CD4-positive, alpha-beta T cell treated with Interferon gamma for 1 hour (primary cell): ENCODE measurements around the gene USP32.
"Not testable (repeated sequence)": the region's sequence is repeated elsewhere in the genome, so short reads cannot be mapped to it uniquely, and the experiment has no call there.

ENCODE experiments used
- DNase-seq: peaks from one replicate; pipeline ENCODE4 v3.0.0-alpha.2; 2020

USP32 gene

DNA sequence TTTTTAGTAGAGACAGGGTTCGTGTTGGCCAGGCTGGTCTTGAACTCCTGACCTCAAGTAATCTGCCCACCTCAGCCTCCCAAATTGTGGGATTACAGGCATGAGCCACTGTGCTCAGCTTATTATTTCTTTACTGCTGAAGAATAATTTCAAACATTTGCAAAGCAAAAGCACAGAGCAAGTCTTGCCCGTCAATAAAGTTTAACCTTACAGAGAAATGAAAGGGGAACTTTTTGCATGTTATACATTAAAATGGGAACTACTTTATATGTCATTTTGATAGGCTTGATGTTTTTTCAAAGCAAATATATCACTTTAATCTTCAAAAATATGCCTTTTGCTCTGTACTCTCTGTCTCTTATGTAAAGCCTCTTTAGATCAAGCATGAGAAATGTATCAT, 173.2 kb downstream of the USP32 start:
- DNase-seq, result not testable (repeated sequence)

GRCh38 chr17:60215895-60216294, 176.0 kb downstream of the USP32 start:
- DNase-seq, result not testable (repeated sequence)

GRCh38 chr17:60211282-60211681, 180.7 kb downstream of the USP32 start:
- DNase-seq, result not testable (repeated sequence)

- not testable (repeated sequence) for DNase-seq
Measured at GRCh38 chr17:60208302-60208701, 183.6 kb downstream of the USP32 start.

DNA sequence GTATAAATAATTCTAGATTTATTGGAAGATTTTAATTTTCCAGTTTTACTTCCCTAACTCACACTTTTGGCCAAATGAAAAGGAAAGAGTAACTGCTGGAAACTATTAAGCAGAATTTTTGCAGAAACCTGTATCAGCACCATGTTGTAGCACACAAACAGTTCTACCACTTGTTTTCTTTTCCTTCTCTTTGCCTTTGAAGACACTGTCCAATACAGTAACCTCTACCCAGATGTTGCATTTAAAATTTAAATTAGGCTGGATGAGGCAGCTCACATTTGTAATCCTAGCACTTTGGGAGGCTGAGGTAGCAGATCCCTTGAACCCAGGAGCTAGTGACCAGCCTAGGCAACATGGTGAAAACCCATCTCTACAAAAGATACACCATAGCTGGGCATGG, 186.2 kb downstream of the USP32 start:
- not testable (repeated sequence) for DNase-seq

GRCh38 chr17:60198630-60199029, 193.3 kb downstream of the USP32 start:
- not testable (repeated sequence) for DNase-seq

GRCh38 chr17:60194141-60194540, 197.8 kb downstream of the USP32 start:
- not testable (repeated sequence) for DNase-seq

DNA sequence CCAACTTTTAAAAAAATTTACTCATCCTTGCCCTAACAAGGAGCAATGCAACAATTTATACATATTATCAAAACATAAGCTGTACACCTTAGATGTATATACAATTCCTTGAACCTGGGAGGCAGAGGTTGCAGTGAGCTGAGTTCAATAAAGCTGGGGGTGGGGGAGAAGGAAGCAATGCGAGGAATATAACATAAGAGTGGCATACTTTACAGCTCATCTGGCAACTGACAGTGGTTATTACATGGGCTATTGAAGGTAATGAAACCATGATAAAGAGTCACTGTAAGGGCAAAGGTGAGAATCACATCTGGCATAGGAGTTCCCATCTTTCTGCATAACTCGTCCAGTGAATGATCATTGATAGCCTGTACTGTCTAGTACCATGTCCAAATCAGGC, 198.5 kb downstream of the USP32 start:
- no peak for DNase-seq

DNA sequence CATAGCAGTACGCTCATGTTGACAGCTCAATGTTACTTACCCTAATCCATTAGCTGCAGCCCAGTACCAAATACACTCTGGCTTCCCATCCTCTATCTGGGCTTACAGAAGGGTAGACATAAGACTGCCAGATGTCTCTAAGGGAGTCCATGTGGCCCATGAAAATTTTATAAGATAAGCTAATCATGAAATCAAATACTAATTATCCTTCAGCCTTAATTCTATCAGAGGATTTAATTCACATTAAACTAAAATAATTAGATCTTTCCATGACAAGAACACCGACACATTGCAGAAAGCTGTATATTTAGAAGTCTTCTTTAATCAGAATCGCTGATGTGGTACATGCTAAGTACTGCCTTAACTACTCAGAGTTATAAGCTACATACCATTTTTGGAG, 198.9 kb downstream of the USP32 start:
- not testable (repeated sequence) for DNase-seq

DNA sequence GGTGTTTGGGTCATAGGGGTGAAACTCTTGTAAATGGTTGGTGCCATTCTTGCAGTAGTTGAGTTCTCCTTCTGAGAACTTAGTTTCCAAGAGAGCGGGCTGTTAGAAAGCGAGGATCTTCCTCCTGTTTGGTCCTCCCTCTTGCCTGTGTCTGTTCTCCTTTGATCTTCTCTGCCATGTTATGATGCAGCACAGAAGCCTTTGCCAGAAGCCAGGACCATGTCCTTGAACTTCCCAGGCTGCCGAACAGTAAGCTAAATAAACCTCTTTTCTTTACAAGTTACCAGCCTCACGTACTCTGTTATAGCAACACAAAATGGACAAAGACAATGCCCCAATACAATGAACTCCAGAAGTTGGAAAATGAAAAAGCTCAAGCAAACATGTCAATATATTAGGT, 201.9 kb downstream of the USP32 start:
- not testable (repeated sequence) for DNase-seq

GRCh38 chr17:60188759-60189158, 203.2 kb downstream of the USP32 start:
- no peak for DNase-seq

- DNase-seq, result not testable (repeated sequence)
Measured at GRCh38 chr17:60186846-60187745, 204.8 kb downstream of the USP32 start.

- DNase-seq, result not testable (repeated sequence)
Measured at GRCh38 chr17:60186372-60186771, 205.6 kb downstream of the USP32 start.

- DNase-seq, result not testable (repeated sequence)
Measured at GRCh38 chr17:60180380-60180779, 211.6 kb downstream of the USP32 start.

GRCh38 chr17:60178180-60178579, 213.8 kb downstream of the USP32 start:
- DNase-seq, result not testable (repeated sequence)

DNA sequence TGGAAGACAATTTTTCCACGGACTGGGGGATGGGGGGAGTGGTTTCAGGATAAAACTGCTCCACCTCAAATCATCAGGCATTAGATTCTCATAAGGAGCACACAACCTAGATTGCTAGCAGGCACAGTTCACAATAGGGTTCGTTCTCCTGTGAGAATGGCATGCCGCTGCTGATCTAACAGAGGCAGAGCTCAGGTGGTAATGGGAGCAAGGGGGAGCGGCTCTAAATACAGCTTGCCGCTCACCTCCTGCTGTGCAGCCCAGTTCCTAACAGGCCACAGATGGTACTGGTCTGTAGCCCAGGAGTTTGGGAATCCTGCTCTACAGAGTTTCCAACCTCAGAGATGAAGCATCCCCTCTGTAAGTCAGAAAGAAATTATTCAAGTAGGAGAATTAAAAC, 215.2 kb downstream of the USP32 start:
- not testable (repeated sequence) for DNase-seq

DNA sequence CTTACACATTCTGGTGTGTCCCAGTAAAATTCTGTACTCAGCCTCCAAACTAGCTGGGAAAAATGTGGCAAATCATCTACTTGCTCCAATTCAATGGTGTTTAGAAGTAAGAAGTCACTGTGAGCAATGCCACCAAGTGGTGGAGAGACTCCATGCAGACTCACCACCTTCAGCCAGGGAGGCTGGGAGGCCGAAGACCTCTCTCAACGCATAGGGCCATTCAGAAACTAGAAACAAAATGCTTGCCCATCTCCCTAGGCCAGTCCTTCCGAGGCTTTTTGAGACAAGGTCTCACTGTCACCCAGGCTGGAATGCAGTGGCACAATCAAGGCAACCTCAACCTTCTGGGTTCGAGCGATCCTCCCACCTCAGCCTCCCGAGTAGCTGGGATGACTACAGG, 217.2 kb downstream of the USP32 start:
- DNase-seq, result not testable (repeated sequence)

- no peak for DNase-seq
Measured at GRCh38 chr17:60174035-60174434, 217.9 kb downstream of the USP32 start.

DNA sequence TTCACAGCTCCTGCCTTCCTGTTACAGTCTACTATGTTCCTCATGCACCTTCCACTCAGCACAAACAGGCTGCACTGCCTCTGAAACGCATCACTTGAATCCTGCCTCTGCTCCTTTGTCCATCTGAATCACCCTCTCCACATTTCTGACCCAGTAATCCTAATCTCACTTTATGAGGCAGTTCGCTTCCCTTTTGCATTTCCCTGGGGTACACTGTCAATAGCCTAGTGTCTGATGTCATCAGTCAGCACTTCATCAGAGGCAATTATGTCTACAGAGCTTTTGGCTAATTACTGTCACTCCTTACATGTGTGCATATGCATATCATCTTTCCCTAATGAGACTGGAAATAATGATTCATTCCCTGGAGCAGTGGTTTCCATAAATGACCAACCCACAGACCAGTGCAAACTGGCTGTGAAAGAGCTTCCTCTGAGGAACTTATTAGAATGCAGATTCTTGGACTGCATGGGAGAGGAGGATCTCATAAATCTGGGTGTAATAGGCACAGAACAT, 218.6 kb downstream of the USP32 start:
- no peak for DNase-seq

DNA sequence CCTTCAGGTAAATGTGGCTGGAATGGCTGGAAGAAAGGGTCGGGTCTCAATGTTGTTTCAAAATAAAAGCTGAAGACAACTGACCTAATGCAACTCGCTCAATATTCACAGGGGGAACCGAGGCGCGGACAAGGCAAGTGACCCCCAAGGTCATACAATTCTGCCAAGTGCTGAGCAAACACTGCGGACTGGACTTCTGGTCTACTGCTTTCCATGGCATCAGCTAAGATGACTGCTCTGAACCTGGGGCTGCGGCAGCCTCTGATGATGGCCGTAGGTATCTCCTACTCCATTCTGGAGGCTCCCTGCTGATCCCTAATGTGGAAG, 220.2 kb downstream of the USP32 start:
- no peak for DNase-seq

DNA sequence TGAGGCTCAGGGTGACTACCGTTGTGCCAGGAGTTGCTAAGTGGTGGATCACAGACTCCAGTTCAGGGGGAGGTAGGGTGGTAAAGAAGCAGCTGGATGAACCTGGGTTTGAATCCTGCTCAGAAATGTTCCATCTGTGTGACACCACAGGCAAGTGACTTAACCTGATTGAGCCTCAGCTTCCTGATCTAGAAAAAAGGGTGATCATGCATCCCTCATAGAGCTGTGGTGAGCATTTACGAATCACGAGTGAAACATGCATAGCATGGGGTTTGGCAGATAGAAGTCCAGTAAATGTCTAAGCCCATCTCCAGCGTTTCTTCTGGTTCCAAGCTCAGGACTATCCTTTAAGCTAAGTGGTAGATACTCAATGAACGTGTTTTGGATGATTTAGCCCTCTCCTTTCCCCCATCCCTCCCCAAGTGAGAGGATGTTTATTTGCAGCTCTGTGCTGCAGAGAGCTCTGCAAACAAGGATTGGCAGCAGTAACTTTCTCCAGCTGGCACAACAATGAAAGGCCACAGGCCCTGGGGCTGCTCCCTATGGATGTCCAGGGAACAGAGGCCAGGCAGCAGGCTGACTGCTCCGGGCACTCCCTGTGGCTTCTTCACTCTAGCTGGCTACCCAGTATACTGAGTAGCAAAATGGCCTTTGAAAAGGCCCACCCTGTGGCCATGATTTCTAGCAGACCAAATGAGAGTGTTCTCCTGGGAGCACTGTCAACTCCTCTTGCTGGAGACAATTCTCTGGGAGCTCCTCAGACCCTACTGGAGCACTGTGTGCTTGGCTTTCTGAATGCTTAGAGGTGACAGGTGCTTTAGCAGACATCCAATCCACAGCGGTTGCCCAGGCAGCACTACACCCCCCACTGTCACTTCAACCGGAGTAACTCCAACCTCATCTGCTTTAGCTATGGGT, 220.8 kb downstream of the USP32 start:
- DNase-seq, result no peak

DNA sequence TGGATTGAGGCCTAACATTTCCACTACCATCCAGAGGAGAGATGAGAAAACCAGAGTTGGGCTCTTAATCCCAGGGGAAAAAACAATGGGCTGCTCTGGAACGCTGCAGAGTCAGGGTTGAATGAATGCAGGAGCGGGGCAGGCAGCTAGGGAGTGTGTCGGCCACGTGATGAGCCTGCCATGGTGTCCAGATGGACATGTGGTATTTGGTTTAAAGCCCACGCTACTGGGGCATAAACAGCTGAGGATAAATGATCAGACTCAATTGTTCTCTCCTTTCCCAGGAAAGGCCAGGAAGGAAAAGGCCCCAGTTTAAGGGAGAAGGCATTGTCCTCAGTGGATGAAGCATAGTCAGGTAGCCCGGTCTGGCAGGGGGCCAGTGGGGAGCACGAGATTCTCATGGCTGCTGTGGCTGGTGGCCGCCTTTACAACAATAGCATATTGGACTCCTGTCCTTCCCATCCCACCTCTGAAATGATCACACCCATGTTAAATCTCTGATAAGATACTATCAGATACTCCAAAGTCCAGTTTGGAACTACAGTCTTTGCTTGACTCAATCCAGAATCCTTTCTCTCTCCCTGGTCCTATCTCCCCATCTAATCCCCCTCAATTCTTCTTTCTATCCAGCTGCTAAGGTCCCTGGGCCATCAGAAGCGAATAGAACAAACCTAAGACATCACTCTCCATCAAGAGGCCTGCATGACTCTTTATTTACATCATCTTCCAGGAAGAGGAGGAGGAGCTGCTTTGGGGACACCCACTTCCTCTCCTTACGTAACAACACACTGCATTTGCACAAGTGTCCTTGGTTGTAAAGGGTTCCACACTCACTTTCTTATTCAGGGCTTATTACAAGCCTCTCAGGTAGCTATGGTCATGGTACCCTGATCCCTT, 221.8 kb downstream of the USP32 start:
- peak; percentile 35 for DNase-seq
